Measurements from ENCODE around the gene OARD1.

DNA sequence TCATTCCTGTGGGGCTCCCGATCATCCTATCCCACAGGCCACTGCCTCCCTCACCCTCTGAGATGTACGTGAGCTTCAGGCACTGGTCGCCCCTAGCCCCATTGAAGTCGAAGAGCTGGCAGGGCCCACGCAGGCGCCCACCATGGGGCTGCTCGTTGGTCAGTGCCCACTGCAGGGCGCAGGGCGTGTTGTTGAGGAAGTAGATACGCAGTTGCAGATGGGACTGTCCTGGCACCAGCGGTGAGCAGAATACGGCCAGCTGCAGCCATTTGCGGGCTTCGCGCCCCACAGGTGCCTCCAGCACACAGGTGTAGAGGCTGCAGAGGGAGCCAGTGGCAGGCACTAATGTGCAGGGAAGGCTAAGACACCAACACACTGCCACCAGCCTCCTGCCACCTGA is 39.3 kb downstream of the OARD1 start:
- TF ChIP-seq POLR2A (IDR thresholded peaks at IDR 0.05; ENCODE audit: low read length), result no peak
- TF ChIP-seq GATA1 (IDR thresholded peaks at IDR 0.05; ENCODE audit: low read depth, low read length), result no peak

Data from erythroblast (primary cell).